NCI-H526 (cell line): Measurements from ENCODE around the gene SDCBP2.

ENCODE experiments used
- DNase-seq, 2 experiments: peaks; one replicate each; lab custom pipeline; 2025; lab: John Stamatoyannopoulos, UW

SDCBP2 gene

GRCh38 chr20:1274485-1275311 is 54.2 kb downstream of the SDCBP2 start:
- no peak for DNase-seq

DNA sequence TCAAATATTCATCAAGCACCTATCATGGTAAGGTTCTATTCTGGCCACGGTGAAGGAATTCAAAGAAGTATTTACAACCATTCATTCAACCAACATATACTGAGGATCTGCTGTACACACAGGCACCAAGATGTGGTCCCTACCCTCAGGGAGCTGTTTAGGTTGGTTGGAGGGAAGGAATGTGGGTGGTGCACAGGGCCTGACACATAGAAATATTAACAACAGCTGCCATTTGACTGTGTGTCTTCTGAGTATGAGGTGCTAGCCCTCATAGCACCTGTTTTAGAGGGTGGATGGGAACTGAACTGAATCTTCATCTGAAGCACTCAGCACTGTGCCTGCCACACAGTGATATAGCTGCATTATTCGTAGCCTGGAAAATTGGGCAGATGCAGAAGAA is 55.6 kb downstream of the SDCBP2 start:
- DNase-seq: no peak

- DNase-seq: no peak
Measured at GRCh38 chr20:1272368-1273100, 56.4 kb downstream of the SDCBP2 start.

DNA sequence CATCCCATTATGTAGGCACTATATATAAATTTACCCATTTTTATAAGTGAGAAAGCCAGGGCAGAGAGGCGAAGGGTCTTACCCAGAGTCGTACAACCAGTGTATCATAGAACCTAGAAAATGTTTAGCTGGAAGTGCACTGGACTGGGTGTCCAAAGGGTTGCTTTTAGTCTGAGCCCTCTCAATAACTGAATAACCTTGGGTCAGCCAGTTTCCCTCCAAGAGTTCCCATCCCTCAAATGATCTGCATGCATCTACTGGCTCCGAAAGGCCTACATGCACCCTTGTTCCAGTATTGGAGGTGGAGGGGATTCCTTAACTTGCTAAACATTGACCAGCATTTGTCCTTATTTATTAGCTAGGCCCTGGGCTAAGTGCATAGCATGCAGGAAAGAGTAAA is 59.1 kb downstream of the SDCBP2 start:
- no peak for DNase-seq

GRCh38 chr20:1269235-1269634 is 59.7 kb downstream of the SDCBP2 start:
- no peak for DNase-seq

DNA sequence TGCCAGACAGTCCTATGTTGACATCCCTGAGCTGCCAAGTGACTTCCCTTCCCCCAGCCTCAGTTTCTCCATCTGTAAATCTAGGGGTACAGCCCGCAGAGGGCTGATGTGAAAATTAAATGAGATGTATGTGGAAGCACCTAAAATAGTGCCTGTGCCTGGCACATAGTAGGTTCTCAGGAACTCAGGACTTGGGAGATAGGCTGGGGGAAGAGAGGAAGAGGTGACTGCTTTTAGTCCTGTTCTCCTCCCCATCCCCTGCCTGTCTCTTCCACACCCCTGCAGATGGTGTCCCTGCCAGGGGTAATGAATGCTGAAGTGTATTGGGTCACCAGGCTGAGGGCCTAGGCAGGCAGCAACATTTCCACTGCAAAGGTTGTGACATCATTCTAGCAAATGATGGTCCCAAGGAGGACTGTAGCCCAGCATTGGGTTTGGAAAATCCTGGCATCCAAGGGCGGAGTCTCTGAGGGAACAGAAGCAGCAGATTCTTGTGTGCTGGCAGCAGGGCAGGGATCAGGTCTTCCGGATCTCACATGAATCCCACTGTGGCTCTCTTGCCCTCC is 61.0 kb downstream of the SDCBP2 start:
- no peak for DNase-seq

GRCh38 chr20:1267161-1267560 is 61.8 kb downstream of the SDCBP2 start:
- no peak for DNase-seq

- DNase-seq: peak; percentile 50 to 88
Measured at GRCh38 chr20:1266167-1266973, 62.6 kb downstream of the SDCBP2 start, which contains the start of gene SNPH. TSS of gene SNPH (plus strand) at chr20:1266294. CDS start at chr20:1296240, 29,946 bp downstream.

DNA sequence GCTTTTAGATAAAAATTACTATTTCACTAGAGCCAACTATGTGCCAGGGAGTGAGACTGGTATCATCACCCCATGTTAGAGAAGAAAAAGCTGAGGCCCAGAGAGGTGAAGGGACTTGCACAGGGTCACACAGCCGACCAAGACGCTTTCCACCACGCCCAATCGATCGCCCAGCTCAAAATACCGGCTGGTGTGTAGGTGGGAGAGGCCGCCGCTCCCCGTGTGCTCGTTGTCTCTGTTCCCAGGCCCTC is 63.1 kb downstream of the SDCBP2 start:
- DNase-seq: no peak

DNA sequence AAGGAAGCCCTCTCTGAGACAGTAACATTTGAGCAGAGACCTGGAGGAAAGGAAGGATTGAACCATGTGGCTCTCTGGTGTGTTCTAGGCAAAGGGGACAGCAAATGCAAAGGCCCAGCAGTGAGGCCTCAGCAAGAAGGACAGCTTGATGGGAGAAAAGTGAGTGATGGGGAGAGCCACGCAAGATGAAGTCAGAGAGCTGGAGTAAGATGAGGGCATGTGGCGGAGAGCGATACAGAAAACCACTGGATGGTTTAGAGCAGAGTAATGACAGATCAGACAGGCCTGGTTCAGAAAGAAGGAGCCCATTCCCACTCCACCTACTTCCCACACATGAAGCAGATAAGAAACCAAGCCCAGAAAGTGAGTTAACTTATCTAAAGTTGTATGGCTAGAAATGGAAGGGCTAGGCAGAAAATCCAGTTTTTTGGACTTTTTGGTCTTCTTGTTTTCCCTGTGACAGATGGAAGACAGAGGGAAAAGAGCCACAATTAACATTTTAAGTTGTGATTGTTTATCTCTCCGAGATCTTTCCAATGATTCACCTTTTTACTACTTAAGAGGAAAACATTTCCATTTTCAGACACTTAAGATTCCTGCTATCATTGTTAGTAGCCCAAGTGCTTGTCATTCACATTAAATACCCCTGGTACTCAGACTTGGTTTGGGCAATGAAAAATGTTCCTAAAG is 63.6 kb downstream of the SDCBP2 start:
- no peak for DNase-seq

GRCh38 chr20:1264727-1265126 is 64.2 kb downstream of the SDCBP2 start:
- no peak for DNase-seq

DNA sequence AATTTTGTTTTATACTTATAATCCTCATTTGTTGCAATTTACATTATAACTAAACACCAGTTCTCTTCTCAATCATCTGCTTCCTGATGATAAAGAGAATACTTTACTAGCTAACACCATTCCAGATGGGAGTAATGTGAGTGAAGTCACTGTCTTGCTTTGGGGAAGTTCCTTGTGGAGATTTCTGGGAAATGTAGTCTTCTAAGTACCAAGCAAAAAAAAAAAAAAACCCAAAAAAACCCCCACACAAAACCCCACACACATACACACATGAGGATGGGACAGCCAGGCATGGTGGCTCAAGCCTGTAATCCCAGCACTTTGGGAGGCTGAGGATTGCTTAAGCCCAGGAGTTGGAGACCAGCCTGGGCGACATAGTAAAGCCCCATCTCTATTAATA is 65.1 kb downstream of the SDCBP2 start:
- DNase-seq: no peak
